Panc1 (cell line): ENCODE data around the gene NTM.

ENCODE experiments used
- CTCF ChIP-seq: fragments of 450-650 bp; IDR thresholded peaks from 2 replicates; pipeline ENCODE4 v1.5.1; 2017; ENCODE audit warnings: mild to moderate bottlenecking
- POLR2AphosphoS5 ChIP-seq: IDR thresholded peaks from 2 replicates; pipeline ENCODE4 v1.6.1; 2012; ENCODE audit warnings: mild to moderate bottlenecking, low read depth, low read length, moderate library complexity
- TF ChIP-seq, protein P1 (sequence below), 2 experiments: IDR thresholded peaks; 2 replicates each; pipeline ENCODE4 v1.6.1; 2011 to 2012; ENCODE audit warnings: low read depth in 2 of 2, control low read depth in 1 of 2, low read length in 1 of 2, mild to moderate bottlenecking in 1 of 2, moderate library complexity in 1 of 2; ENCODE audit not compliant: insufficient read depth in 1 of 2

DNA sequence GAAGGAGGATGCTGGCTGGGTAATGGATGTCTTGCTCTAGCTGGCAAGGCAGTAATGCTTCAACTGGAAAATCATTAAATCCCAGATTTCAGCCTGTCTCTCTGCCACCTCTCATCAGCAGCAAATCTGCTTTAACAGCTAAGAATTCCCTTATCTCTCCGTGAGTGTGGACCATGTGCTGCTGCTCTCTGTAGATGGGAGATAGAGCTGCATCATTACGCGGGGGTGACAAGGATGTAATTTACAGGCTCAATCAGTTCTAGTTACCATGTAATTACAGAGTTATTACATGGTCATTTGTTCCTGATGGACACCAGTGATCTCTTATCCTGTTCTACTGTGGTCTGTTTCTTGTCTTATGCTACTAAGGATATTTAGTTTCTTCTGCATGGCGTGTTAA lies 665.4 kb downstream of the NTM start:
- TF ChIP-seq, protein P1, sequence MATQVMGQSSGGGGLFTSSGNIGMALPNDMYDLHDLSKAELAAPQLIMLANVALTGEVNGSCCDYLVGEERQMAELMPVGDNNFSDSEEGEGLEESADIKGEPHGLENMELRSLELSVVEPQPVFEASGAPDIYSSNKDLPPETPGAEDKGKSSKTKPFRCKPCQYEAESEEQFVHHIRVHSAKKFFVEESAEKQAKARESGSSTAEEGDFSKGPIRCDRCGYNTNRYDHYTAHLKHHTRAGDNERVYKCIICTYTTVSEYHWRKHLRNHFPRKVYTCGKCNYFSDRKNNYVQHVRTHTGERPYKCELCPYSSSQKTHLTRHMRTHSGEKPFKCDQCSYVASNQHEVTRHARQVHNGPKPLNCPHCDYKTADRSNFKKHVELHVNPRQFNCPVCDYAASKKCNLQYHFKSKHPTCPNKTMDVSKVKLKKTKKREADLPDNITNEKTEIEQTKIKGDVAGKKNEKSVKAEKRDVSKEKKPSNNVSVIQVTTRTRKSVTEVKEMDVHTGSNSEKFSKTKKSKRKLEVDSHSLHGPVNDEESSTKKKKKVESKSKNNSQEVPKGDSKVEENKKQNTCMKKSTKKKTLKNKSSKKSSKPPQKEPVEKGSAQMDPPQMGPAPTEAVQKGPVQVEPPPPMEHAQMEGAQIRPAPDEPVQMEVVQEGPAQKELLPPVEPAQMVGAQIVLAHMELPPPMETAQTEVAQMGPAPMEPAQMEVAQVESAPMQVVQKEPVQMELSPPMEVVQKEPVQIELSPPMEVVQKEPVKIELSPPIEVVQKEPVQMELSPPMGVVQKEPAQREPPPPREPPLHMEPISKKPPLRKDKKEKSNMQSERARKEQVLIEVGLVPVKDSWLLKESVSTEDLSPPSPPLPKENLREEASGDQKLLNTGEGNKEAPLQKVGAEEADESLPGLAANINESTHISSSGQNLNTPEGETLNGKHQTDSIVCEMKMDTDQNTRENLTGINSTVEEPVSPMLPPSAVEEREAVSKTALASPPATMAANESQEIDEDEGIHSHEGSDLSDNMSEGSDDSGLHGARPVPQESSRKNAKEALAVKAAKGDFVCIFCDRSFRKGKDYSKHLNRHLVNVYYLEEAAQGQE (IDR thresholded peaks at IDR 0.05; ENCODE audit: insufficient read depth in 1 of 2, low read depth in 2 of 2, low read length in 1 of 2) = no peak
- TF ChIP-seq CTCF (no peak), POLR2AphosphoS5 (no peak)
